ENCODE results near the gene FRMD6.

- no peak for TF ChIP-seq CTCF (IDR thresholded peaks at IDR 0.05)
- no peak for TF ChIP-seq POLR2AphosphoS5 (IDR thresholded peaks at IDR 0.05; ENCODE audit: low read depth, low read length)
These were observed 24.4 kb upstream of the FRMD6 start for GRCh38 chr14:51627313-51627712.

Measured in Panc1 (cell line).